A549 (cell line): ENCODE measurements around the gene ZNF287. TPM values are rescaled to one million over a fixed set of nuclear protein-coding genes. Genes with fewer than 3 reads are reported as not detected.

Source experiments
- ATAC-seq, 2 experiments: fragments of 200-7000 bp in 1 of 2; fragments of >200 bp in 1 of 2; cut with Nextera tagmentation in 1 of 2; cut with Tn5 transposase in 1 of 2; 3 replicates each; pipeline versions ENCODE4 v1.8.0 to v1.9.1; 2018 to 2020; ENCODE audit warnings: mild to moderate bottlenecking in 1 of 2, moderate library complexity in 1 of 2
- CTCF ChIA-PET: fragments of 300-600 bp; sonication (Branson Sonifier 250); formaldehyde crosslinking; extraction: SDS; loops from one replicate; lab custom pipeline; 2021; ENCODE audit warnings: antibody characterized with exemption, inconsistent platforms; lab: Yijun Ruan, JAX
- POLR2A ChIA-PET: fragments of 350-600 bp; formaldehyde crosslinking; extraction: SDS; loops from one replicate; lab custom pipeline; 2021; ENCODE audit warnings: antibody characterized with exemption, inconsistent platforms; lab: Yijun Ruan, JAX
- DNase-seq, 2 experiments: peaks; one replicate each; pipeline versions ENCODE4 v3.0.0 to v3.0.0-alpha.2; 2011 to 2016; ENCODE audit warnings: low read depth in 1 of 2, low spot score in 1 of 2
- FAIRE-seq: peaks from 2 replicates; lab custom pipeline; 2011; peaks lifted over from hg19 to GRCh38; lab: Jason Lieb, UNC
- H3K27ac ChIP-seq, 2 experiments: fragments of >200 bp; sonication (Bioruptor Twin); formaldehyde crosslinking; 3 replicates each; pipeline ENCODE4 v1.5.1; 2016 to 2017
- H3K4me1 ChIP-seq: fragments of >200 bp; sonication (Bioruptor Twin); formaldehyde crosslinking; 3 replicates; pipeline ENCODE4 v1.6.1; 2016
- H3K4me2 ChIP-seq: fragments of >200 bp; sonication (Bioruptor Twin); formaldehyde crosslinking; 3 replicates; pipeline ENCODE4 v1.6.1; 2016
- H3K4me3 ChIP-seq: fragments of >200 bp; sonication (Bioruptor Twin); formaldehyde crosslinking; 3 replicates; pipeline ENCODE4 v1.5.1; 2016
- H3K9me3 ChIP-seq: fragments of >200 bp; sonication (Bioruptor Twin); formaldehyde crosslinking; 3 replicates; pipeline ENCODE4 v1.6.1; 2016
- BHLHE40 ChIP-seq: IDR thresholded peaks from 2 replicates; pipeline ENCODE4 v1.6.1; 2012; ENCODE audit warnings: low read depth, low read length, inconsistent platforms
- CBX2 ChIP-seq: fragments of 200-600 bp; sonication (generic); IDR thresholded peaks from 2 replicates; pipeline ENCODE4 v1.6.1; 2016; ENCODE audit warnings: low read depth, mild to moderate bottlenecking, borderline replicate concordance
- FOSB ChIP-seq: fragments of 250-450 bp; sonication (Bioruptor Pico); IDR thresholded peaks from 2 replicates; pipeline ENCODE4 v1.5.0; 2020; ENCODE audit warnings: mild to moderate bottlenecking, moderate library complexity
- FOSL2 ChIP-seq, 2 experiments: fragments of 450-650 bp in 1 of 2; fragments of >200 bp in 1 of 2; sonication (Bioruptor Twin) in 1 of 2; formaldehyde crosslinking; IDR thresholded peaks; 2 replicates each; pipeline versions ENCODE4 v1.5.0 to v1.6.1; 2016 to 2020; ENCODE audit warnings: mild to moderate bottlenecking in 1 of 2, moderate library complexity in 1 of 2
- GATA3 ChIP-seq: IDR thresholded peaks from 2 replicates; pipeline ENCODE4 v1.6.1; 2012; ENCODE audit warnings: borderline replicate concordance
- HDAC2 ChIP-seq: fragments of 200-600 bp; sonication (generic); IDR thresholded peaks from 2 replicates; pipeline ENCODE4 v1.6.1; 2016
- HEYL ChIP-seq: fragments of 250-450 bp; sonication (Bioruptor Pico); IDR thresholded peaks from 2 replicates; pipeline ENCODE4 v1.8.0; 2021; ENCODE audit warnings: mild to moderate bottlenecking, moderate library complexity
- HOXA7 ChIP-seq: fragments of 250-450 bp; sonication (Bioruptor Pico); IDR thresholded peaks from 2 replicates; pipeline ENCODE4 v1.5.0; 2020; ENCODE audit warnings: mild to moderate bottlenecking, moderate library complexity
- HOXB13 ChIP-seq: fragments of 250-450 bp; sonication (Bioruptor Pico); IDR thresholded peaks from 2 replicates; pipeline ENCODE4 v1.5.0; 2020; ENCODE audit warnings: low read depth, mild to moderate bottlenecking, moderate library complexity
- JUN ChIP-seq, 2 experiments: fragments of >200 bp; sonication (Bioruptor Twin); formaldehyde crosslinking; IDR thresholded peaks; 2 replicates in 1 of 2; 3 replicates in 1 of 2; pipeline ENCODE4 v1.6.1; 2016 to 2017
- JUNB ChIP-seq: fragments of >200 bp; sonication (Bioruptor Twin); formaldehyde crosslinking; IDR thresholded peaks from 2 replicates; pipeline ENCODE4 v1.6.1; 2016
- KDM1A ChIP-seq: fragments of 200-600 bp; sonication (generic); IDR thresholded peaks from 2 replicates; pipeline ENCODE4 v1.6.1; 2016; ENCODE audit warnings: low read depth, mild to moderate bottlenecking
- MAFK ChIP-seq: fragments of 450-650 bp; IDR thresholded peaks from 2 replicates; pipeline ENCODE4 v1.6.1; 2014; ENCODE audit not compliant: partially characterized antibody
- NR3C1 ChIP-seq: fragments of >200 bp; sonication (Bioruptor Twin); formaldehyde crosslinking; IDR thresholded peaks from 3 replicates; pipeline ENCODE4 v1.6.1; 2017
- POLR2A ChIP-seq: IDR thresholded peaks from 2 replicates; pipeline ENCODE4 v1.6.1; 2012; ENCODE audit warnings: mild to moderate bottlenecking, low read length
- RAD21 ChIP-seq, 2 experiments: fragments of >200 bp in 1 of 2; sonication (Bioruptor Twin) in 1 of 2; formaldehyde crosslinking in 1 of 2; IDR thresholded peaks in 1 of 2; conservative IDR thresholded peaks in 1 of 2; 2 replicates in 1 of 2; 3 replicates in 1 of 2; pipeline ENCODE4 v1.6.1; 2012 to 2018; ENCODE audit warnings: inconsistent platforms in 1 of 2
- RARB ChIP-seq: fragments of 250-450 bp; sonication (Bioruptor Pico); IDR thresholded peaks from 2 replicates; pipeline ENCODE4 v1.8.0; 2021; ENCODE audit warnings: mild to moderate bottlenecking, moderate library complexity
- RCOR1 ChIP-seq: fragments of 150-350 bp; IDR thresholded peaks from 2 replicates; pipeline ENCODE4 v1.6.1; 2014; ENCODE audit warnings: antibody characterized with exemption, low read length, low read depth
- RNF2 ChIP-seq: fragments of 200-600 bp; sonication (generic); IDR thresholded peaks from 2 replicates; pipeline ENCODE4 v1.6.1; 2016; ENCODE audit warnings: low read depth, mild to moderate bottlenecking, antibody characterized with exemption, moderate library complexity, borderline replicate concordance
- SMC3 ChIP-seq: fragments of >200 bp; sonication (Bioruptor Twin); formaldehyde crosslinking; IDR thresholded peaks from 3 replicates; pipeline ENCODE4 v1.6.1; 2018; ENCODE audit warnings: inconsistent platforms
- TFCP2L1 ChIP-seq: fragments of 250-450 bp; sonication (Bioruptor Pico); IDR thresholded peaks from 2 replicates; pipeline ENCODE4 v1.5.0; 2021; ENCODE audit warnings: mild to moderate bottlenecking
- TP53 ChIP-seq: fragments of 250-450 bp; sonication (Bioruptor Pico); IDR thresholded peaks from 2 replicates; pipeline ENCODE4 v1.5.0; 2021; ENCODE audit warnings: mild to moderate bottlenecking, moderate library complexity
- ZFP36 ChIP-seq: fragments of 450-650 bp; IDR thresholded peaks from 2 replicates; pipeline ENCODE4 v1.6.1; 2014; ENCODE audit warnings: borderline replicate concordance; ENCODE audit not compliant: partially characterized antibody
- ZNF302 ChIP-seq: fragments of 250-450 bp; sonication (Bioruptor Pico); IDR thresholded peaks from 2 replicates; pipeline ENCODE4 v1.9.0; 2021; ENCODE audit warnings: inconsistent platforms, mild to moderate bottlenecking, moderate library complexity
- WGBS: methylation state at CpG from one replicate; pipeline ENCODE4 v1.1.6; 2017; ENCODE audit errors: missing lambda C conversion rate; 5-methylcytosine and 5-hydroxymethylcytosine counted together
- polyA minus RNA-seq: library from RNA; depleted of rRNA, polyadenylated mRNA; stranded (reverse); fragments of >200 nt; gene quantifications from 2 replicates; pipeline ENCODE4 v1.2.3, GENCODE V29; 2011; rRNA and poly(A)+ RNA removed
- polyA plus RNA-seq, 4 experiments: library from polyadenylated mRNA; depleted of rRNA in 3 of 4; stranded (reverse); fragments of >200 nt; fragmentation: RNase III in 1 of 4; extraction: RNeasy Plus Mini Kit Qiagen cat#74134 plus additional on column Dnase treatment in 1 of 4; gene quantifications; 2 replicates in 3 of 4; 3 replicates in 1 of 4; pipeline ENCODE4 v1.2.3, GENCODE V29; 2011 to 2017
- TF ChIP-seq, protein P1 (sequence below): fragments of 250-450 bp; sonication (Bioruptor Pico); IDR thresholded peaks from 2 replicates; pipeline ENCODE4 v1.5.0; 2021; ENCODE audit warnings: mild to moderate bottlenecking, moderate library complexity, borderline replicate concordance
- TF ChIP-seq, protein P2 (sequence below): IDR thresholded peaks from 2 replicates; pipeline ENCODE4 v1.6.1; 2012
- TF ChIP-seq, protein P3 (sequence below): fragments of >200 bp; sonication (Bioruptor Twin); formaldehyde crosslinking; IDR thresholded peaks from 3 replicates; pipeline ENCODE4 v1.5.1; 2016
- TF ChIP-seq, protein P4 (sequence below): fragments of 250-450 bp; sonication (Bioruptor Pico); IDR thresholded peaks from 2 replicates; pipeline ENCODE4 v1.5.0; 2020; ENCODE audit warnings: low read depth, mild to moderate bottlenecking, moderate library complexity
- TF ChIP-seq, protein P5 (sequence below): fragments of 150-350 bp; IDR thresholded peaks from 2 replicates; pipeline ENCODE4 v1.6.1; 2014; ENCODE audit warnings: low read depth, mild to moderate bottlenecking, low read length
- TF ChIP-seq, protein P6 (sequence below): IDR thresholded peaks from 2 replicates; pipeline ENCODE4 v1.6.1; 2012; ENCODE audit warnings: low read depth, borderline replicate concordance
- TF ChIP-seq, protein P7 (sequence below): fragments of >200 bp; sonication (Bioruptor Twin); formaldehyde crosslinking; IDR thresholded peaks from 2 replicates; pipeline ENCODE4 v1.6.1; 2016

The ZNF287 gene
- polyA plus RNA-seq (2011; rRNA removed): 16.7 and 17.0 TPM in 2 replicates
- 6.0 and 8.4 TPM in 2 replicates for polyA plus RNA-seq (2012; cell fraction: cytosol; rRNA removed)
- 6.3 and 7.3 TPM in 2 replicates for polyA plus RNA-seq (2012; cell fraction: nucleus; rRNA removed)
- polyA plus RNA-seq (2017; fragmentation: RNase III; extraction: RNeasy Plus Mini Kit Qiagen cat#74134 plus additional on column Dnase treatment): 11.7 to 13.5 TPM (median 12.1 TPM) in 3 replicates
- 2.1 and 3.6 TPM in 2 replicates for polyA minus RNA-seq

DNA sequence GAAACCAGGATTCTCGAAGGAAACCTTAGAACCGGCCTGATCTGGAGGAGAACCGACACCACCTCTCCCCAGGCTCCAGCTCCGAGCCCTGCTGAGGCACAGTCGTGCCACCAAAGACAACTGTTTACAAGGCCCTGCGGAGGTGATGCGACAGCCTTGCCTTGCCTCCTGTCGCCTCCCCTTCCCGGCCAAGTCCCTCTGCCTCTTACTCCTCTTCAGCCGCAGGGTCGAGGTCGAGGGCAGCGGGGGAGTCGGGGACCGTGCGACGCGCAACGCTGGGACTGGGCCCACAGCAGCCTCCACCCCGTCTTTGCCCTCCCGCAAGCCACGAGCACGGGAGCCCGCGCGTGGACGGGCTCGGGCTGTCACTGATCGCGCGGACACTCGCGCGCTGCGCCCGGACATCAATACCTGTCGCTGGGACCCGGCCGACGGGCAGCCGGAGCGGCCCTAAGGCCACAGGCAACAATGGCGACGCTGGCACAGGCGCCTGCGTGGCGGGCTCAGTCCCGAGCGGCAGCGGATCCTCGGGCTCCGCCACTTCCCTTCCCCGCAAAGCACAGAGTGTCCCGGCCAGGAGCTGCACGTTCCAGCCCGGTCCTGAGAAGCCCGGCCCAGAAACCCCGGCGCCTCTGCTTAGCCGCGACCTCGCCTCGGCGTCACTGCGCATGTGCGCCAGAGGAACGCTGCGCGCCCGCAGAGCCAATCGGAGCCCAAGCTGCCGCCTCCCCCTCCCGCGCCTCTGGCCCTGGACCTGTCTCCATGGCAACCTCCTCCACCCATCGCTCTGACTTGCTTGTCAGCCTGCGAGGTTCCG lies at the start of gene ZNF287:
ZNF287 (minus strand) TSS at position 664 of the 817 bp plus-strand sequence. CDS start 1,473 bp downstream, outside the sequence.
- ChIA-PET POLR2A (interaction anchor here (1.0 kb wide), 1 partner anchor 33 kb away, joined by 6 read pairs; no protein-coding TSS in a partner anchor), CTCF (interaction anchor here (0.5 to 2.0 kb wide), 5 partner anchors 15 to 300 kb away, joined by 3 to 4 read pairs (median 3); no protein-coding TSS in a partner anchor)
- H3K27ac ChIP-seq: peak within 1 kb of the TSS; percentile 69 to 87
- ATAC-seq (peak; percentile 95 to 98), DNase-seq (peak; percentile 90 to 97), FAIRE-seq (peak; percentile 81)
- peak within 1 kb of the TSS; percentile 84 for H3K4me2 ChIP-seq
- no peaks in the 10 kb centered on the region for H3K4me1 ChIP-seq
- peak within 1 kb of the TSS; percentile 62 for H3K4me3 ChIP-seq
- WGBS: 16% methylated on average over 48 of the region's 77 CpGs
- H3K9me3 ChIP-seq: peaks cover 73% of the 10 kb centered on the region
- TF ChIP-seq KDM1A (no peak), RNF2 (peak; percentile 73; the same call in 1 of the 2 replicates), CBX2 (no peak), TFCP2L1 (CRISPR knock-in tag) (no peak), RARB (CRISPR knock-in tag) (no peak), BHLHE40 (no peak), NR3C1 (no peak), HDAC2 (no peak), POLR2A (peak; percentile 47; the same call in 1 of the 2 replicates), ZNF302 (CRISPR knock-in tag) (no peak), ZFP36 (no peak), HEYL (no peak), JUNB (no peak), FOSB (CRISPR knock-in tag) (no peak), MAFK (no peak), HOXB13 (CRISPR knock-in tag) (no peak), RCOR1 (0 out of 2 replicates have a peak, but pooled peaks have one; percentile 57), RAD21 (conservative IDR thresholded peaks at IDR 0.05 in 1 of 2, IDR thresholded peaks at IDR 0.05 in 1 of 2) (no peak), JUN (IDR thresholded peaks at IDR 0.05) (peak in 1 of 2 experiments; percentile 44; a peak in 1 of 5 replicates), TP53 (CRISPR knock-in tag) (no peak), SMC3 (no peak), FOSL2 (IDR thresholded peaks at IDR 0.05) (no peak), FOSL2 (CRISPR knock-in tag; IDR thresholded peaks at IDR 0.05) (no peak), GATA3 (no peak), HOXA7 (CRISPR knock-in tag) (no peak)
- TF ChIP-seq, protein P1, sequence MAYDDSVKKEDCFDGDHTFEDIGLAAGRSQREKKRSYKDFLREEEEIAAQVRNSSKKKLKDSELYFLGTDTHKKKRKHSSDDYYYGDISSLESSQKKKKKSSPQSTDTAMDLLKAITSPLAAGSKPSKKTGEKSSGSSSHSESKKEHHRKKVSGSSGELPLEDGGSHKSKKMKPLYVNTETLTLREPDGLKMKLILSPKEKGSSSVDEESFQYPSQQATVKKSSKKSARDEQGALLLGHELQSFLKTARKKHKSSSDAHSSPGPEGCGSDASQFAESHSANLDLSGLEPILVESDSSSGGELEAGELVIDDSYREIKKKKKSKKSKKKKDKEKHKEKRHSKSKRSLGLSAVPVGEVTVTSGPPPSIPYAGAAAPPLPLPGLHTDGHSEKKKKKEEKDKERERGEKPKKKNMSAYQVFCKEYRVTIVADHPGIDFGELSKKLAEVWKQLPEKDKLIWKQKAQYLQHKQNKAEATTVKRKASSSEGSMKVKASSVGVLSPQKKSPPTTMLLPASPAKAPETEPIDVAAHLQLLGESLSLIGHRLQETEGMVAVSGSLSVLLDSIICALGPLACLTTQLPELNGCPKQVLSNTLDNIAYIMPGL: no peak
- TF ChIP-seq, protein P2, sequence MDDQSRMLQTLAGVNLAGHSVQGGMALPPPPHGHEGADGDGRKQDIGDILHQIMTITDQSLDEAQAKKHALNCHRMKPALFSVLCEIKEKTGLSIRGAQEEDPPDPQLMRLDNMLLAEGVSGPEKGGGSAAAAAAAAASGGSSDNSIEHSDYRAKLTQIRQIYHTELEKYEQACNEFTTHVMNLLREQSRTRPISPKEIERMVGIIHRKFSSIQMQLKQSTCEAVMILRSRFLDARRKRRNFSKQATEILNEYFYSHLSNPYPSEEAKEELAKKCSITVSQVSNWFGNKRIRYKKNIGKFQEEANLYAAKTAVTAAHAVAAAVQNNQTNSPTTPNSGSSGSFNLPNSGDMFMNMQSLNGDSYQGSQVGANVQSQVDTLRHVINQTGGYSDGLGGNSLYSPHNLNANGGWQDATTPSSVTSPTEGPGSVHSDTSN: no peak
- TF ChIP-seq, protein P3, sequence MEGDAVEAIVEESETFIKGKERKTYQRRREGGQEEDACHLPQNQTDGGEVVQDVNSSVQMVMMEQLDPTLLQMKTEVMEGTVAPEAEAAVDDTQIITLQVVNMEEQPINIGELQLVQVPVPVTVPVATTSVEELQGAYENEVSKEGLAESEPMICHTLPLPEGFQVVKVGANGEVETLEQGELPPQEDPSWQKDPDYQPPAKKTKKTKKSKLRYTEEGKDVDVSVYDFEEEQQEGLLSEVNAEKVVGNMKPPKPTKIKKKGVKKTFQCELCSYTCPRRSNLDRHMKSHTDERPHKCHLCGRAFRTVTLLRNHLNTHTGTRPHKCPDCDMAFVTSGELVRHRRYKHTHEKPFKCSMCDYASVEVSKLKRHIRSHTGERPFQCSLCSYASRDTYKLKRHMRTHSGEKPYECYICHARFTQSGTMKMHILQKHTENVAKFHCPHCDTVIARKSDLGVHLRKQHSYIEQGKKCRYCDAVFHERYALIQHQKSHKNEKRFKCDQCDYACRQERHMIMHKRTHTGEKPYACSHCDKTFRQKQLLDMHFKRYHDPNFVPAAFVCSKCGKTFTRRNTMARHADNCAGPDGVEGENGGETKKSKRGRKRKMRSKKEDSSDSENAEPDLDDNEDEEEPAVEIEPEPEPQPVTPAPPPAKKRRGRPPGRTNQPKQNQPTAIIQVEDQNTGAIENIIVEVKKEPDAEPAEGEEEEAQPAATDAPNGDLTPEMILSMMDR: no peak
- TF ChIP-seq, protein P4, sequence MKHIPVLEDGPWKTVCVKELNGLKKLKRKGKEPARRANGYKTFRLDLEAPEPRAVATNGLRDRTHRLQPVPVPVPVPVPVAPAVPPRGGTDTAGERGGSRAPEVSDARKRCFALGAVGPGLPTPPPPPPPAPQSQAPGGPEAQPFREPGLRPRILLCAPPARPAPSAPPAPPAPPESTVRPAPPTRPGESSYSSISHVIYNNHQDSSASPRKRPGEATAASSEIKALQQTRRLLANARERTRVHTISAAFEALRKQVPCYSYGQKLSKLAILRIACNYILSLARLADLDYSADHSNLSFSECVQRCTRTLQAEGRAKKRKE: no peak
- TF ChIP-seq, protein P5, sequence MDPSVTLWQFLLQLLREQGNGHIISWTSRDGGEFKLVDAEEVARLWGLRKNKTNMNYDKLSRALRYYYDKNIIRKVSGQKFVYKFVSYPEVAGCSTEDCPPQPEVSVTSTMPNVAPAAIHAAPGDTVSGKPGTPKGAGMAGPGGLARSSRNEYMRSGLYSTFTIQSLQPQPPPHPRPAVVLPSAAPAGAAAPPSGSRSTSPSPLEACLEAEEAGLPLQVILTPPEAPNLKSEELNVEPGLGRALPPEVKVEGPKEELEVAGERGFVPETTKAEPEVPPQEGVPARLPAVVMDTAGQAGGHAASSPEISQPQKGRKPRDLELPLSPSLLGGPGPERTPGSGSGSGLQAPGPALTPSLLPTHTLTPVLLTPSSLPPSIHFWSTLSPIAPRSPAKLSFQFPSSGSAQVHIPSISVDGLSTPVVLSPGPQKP: no peak
- TF ChIP-seq, protein P6, sequence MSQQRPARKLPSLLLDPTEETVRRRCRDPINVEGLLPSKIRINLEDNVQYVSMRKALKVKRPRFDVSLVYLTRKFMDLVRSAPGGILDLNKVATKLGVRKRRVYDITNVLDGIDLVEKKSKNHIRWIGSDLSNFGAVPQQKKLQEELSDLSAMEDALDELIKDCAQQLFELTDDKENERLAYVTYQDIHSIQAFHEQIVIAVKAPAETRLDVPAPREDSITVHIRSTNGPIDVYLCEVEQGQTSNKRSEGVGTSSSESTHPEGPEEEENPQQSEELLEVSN: peak; percentile 88
- TF ChIP-seq, protein P7, sequence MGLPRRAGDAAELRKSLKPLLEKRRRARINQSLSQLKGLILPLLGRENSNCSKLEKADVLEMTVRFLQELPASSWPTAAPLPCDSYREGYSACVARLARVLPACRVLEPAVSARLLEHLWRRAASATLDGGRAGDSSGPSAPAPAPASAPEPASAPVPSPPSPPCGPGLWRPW: no peak
